GM12878 (cell line): ENCODE results near the gene FCGR3A.
"Not testable (repeated sequence)": the region's sequence is repeated elsewhere in the genome, so short reads cannot be mapped to it uniquely, and the experiment has no call there.

ENCODE experiments used
- CTCF ChIP-seq, 3 experiments: IDR thresholded peaks in 2 of 3; conservative IDR thresholded peaks in 1 of 3; 2 replicates each; pipeline ENCODE4 v1.5.1; 2011; ENCODE audit warnings: low read depth in 3 of 3, low read length in 3 of 3, mild to moderate bottlenecking in 3 of 3, control low read depth in 2 of 3, moderate library complexity in 2 of 3, inconsistent platforms in 1 of 3, mixed read lengths in 1 of 3; ENCODE audit not compliant: control insufficient read depth in 2 of 3, insufficient read depth in 1 of 3; ENCODE audit errors: extremely low read depth in 1 of 3
- FOXK2 ChIP-seq: fragments of 450-650 bp; IDR thresholded peaks from 2 replicates; pipeline ENCODE4 v1.6.1; 2017; ENCODE audit warnings: mild to moderate bottlenecking, moderate library complexity
- NFXL1 ChIP-seq: fragments of 450-650 bp; IDR thresholded peaks from 2 replicates; pipeline ENCODE4 v1.6.1; 2017; ENCODE audit warnings: antibody characterized with exemption, mild to moderate bottlenecking, borderline replicate concordance
- SP1 ChIP-seq: IDR thresholded peaks from one replicate; pipeline ENCODE4 v1.6.1; 2011; ENCODE audit warnings: low read depth, low read length
- SRF ChIP-seq, 2 experiments: IDR thresholded peaks; 2 replicates each; pipeline ENCODE4 v1.6.1; 2011; ENCODE audit warnings: low read depth in 2 of 2, low read length in 2 of 2, mild to moderate bottlenecking in 1 of 2, moderate library complexity in 1 of 2
- SUZ12 ChIP-seq: fragments of 200-600 bp; sonication (generic); IDR thresholded peaks from one replicate; pipeline ENCODE4 v1.6.1; 2018; ENCODE audit warnings: antibody characterized with exemption, mild to moderate bottlenecking; ENCODE audit not compliant: unreplicated experiment
- TAF1 ChIP-seq: IDR thresholded peaks from 2 replicates; pipeline ENCODE4 v1.6.1; 2011; ENCODE audit warnings: mild to moderate bottlenecking, low read depth, low read length, borderline replicate concordance
- ZBTB40 ChIP-seq: fragments of 450-650 bp; IDR thresholded peaks from 2 replicates; pipeline ENCODE4 v1.6.1; 2016; ENCODE audit warnings: mild to moderate bottlenecking, moderate library complexity, borderline replicate concordance

GRCh38 chr1:161525918-161526317 lies 23.7 kb downstream of the FCGR3A start:
- not testable (repeated sequence) for TF ChIP-seq CTCF (IDR thresholded peaks at IDR 0.05 in 2 of 3, conservative IDR thresholded peaks at IDR 0.05 in 1 of 3; ENCODE audit: control insufficient read depth in 2 of 3, extremely low read depth in 1 of 3, insufficient read depth in 1 of 3, low read depth in 3 of 3, low read length in 3 of 3); TAF1; SRF (IDR thresholded peaks at IDR 0.05; ENCODE audit: low read depth in 2 of 2, low read length in 2 of 2); SUZ12; NFXL1; FOXK2; SP1; ZBTB40
